ENCODE measurements around the gene ATP10A.
"Not testable (repeated sequence)": the region's sequence is repeated elsewhere in the genome, so short reads cannot be mapped to it uniquely, and the experiment has no call there.

Gene ATP10A

DNA sequence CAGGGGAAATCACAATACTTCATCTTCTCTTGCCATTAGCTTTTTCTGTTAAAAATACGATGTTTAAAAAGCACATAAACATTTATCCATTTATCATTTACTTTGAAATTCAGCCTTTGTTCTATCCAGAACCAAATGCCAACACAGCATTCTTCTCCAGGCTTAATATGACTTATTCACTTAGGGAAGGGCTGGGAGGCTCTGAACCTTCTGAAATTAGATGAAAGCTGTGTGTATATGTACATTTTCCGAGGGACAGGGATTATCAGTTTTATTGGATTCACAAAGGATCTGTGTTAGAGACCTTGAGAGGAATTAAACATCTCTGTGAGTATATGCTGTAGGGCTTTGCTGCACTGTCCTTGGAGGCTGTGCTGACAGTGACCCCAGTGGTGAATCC lies 213.7 kb downstream of the ATP10A start:
- no peak for FAIRE-seq

GRCh38 chr15:25643120-25643519 lies 220.0 kb downstream of the ATP10A start:
- FAIRE-seq (no peak), DNase-seq (ENCODE audit: extremely low spot score, insufficient read length, low read depth) (no peak)

More for the DNA sequence above, 213.7 kb downstream of the ATP10A start:
- no peak for DNase-seq (ENCODE audit: extremely low spot score, insufficient read length, low read depth)

- DNase-seq (ENCODE audit: extremely low spot score, insufficient read length, low read depth) (no peak), FAIRE-seq (no peak)
Measured at GRCh38 chr15:25641762-25642161, 221.4 kb downstream of the ATP10A start.

DNA sequence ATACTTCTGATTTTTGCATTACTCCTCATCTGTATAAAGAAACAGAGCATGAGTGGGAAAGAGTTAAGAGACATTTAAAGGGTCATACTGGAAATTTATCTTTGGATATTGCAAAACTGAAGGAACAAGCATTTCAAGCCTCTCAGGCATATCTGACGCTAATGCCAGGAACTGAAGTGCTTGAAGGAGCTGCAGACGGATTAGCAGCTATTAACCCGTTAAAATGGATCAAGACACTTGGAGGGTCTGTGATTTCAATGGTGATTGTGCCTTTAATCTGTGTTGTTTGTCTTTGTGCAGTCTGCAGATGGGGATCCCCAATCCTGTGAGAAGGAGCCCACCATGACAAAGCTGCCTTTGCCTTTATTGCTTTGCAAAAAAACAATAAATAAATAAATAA lies 221.8 kb downstream of the ATP10A start:
- no peak for DNase-seq (ENCODE audit: extremely low spot score, insufficient read length, low read depth)
- no peak for FAIRE-seq

DNA sequence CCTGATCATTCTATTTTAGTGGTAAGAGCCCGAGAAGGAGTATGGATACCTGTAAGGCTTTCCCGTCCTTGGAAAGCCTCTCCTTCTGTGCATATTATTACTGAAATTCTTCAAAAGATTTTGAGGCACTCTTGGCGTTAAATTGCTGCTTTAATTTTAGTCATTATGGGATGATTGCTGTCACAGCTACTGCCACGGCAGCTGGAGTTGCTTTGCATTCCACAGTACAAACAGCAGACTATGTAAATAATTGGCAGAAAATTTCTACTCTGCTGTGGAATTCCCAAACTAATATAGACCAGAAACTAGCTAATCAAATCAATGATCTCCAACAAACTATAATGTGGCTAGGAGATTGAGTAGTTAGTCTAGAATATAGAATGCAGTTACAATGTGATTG lies 222.2 kb downstream of the ATP10A start:
- FAIRE-seq: not testable (repeated sequence)

DNA sequence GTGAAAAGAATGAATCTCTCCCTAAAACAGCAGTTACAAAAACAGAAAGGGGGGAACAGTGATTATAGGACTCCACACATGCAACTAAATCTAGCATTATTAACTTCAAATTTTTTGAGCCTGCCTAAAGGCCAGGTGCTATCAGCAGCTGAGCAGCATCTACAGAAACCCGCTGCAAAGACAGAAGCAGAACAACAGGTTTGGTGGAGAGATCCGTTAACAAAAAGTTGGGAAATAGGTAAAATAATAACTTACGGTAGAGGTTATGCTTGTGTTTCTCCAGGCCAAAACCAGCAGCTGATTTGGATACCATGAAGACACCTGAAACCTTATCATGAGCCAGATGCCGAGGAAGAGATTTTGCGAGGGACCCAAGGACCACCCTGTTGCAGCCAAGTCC lies 222.7 kb downstream of the ATP10A start:
- FAIRE-seq: no peak
- DNase-seq (ENCODE audit: extremely low spot score, insufficient read length, low read depth): no peak

More for the DNA sequence above, 222.2 kb downstream of the ATP10A start:
- DNase-seq (ENCODE audit: extremely low spot score, insufficient read length, low read depth): not testable (repeated sequence)

GRCh38 chr15:25636486-25636885 lies 226.6 kb downstream of the ATP10A start:
- FAIRE-seq; DNase-seq (ENCODE audit: extremely low spot score, insufficient read length, low read depth): not testable (repeated sequence)

- FAIRE-seq: no peak
Measured at GRCh38 chr15:25635191-25635590, 227.9 kb downstream of the ATP10A start.

DNA sequence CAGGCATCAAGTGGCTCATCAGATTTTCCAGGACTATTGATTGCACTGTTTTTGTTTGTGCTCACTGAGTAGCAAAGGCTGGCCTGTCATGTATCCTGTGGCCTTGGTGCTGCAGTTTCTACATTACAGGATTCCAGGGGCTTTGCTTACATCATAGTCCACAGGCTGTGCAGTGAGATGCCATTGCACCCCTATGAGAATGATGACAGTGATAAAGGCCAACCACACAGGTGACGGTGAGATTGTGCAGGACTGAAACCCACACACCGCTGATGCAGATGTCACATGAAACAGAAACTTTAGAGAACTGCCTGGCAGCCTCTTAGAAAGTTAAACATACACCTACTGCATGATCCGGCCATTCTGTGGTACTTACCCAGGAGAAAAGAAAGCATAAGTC lies 229.3 kb downstream of the ATP10A start:
- FAIRE-seq (no peak), DNase-seq (ENCODE audit: extremely low spot score, insufficient read length, low read depth) (no peak)

More at GRCh38 chr15:25635191-25635590, 227.9 kb downstream of the ATP10A start:
- DNase-seq (ENCODE audit: extremely low spot score, insufficient read length, low read depth): no peak

- FAIRE-seq: no peak
- no peak for DNase-seq (ENCODE audit: extremely low spot score, insufficient read length, low read depth)
Measured at GRCh38 chr15:25631971-25632370, 231.2 kb downstream of the ATP10A start.

Measured in GM18507 (cell line).